Heart left ventricle (tissue), 16 donors: Measurements from ENCODE around the gene MMP17. TPM values are rescaled to one million over a fixed set of nuclear protein-coding genes. Genes with fewer than 3 reads are reported as not detected.

Experiments
- ATAC-seq, 4 donors: fragments of 200-7000 bp; cut with Tn5 transposase; one replicate each; pipeline ENCODE4 v1.9.1; 2020 to 2022; ENCODE audit warnings: moderate library complexity in 4 of 4, mild to moderate bottlenecking in 3 of 4, moderate number of reproducible peaks in 1 of 4
- DNase-seq, 5 donors: peaks; one replicate each; pipeline ENCODE4 v3.0.0-alpha.2; 2020
- H3K27ac ChIP-seq, 12 donors: fragments of 200-600 bp; sonication (generic) in 4 of 12; one replicate each; pipeline versions ENCODE4 v1.5.0 to v1.8.0; 2016 to 2022; ENCODE audit warnings: mild to moderate bottlenecking in 2 of 12
- H3K27me3 ChIP-seq, 9 donors: fragments of 200-600 bp; sonication (generic) in 2 of 9; one replicate each; pipeline versions ENCODE4 v1.5.1 to v1.8.0; 2016 to 2022; ENCODE audit warnings: mild to moderate bottlenecking in 3 of 9
- H3K36me3 ChIP-seq, 9 donors: fragments of 200-600 bp; sonication (generic) in 2 of 9; one replicate each; pipeline versions ENCODE4 v1.5.0 to v1.8.0; 2018 to 2022; ENCODE audit warnings: mild to moderate bottlenecking in 2 of 9
- H3K4me1 ChIP-seq, 12 donors: fragments of 200-600 bp; sonication (generic) in 4 of 12; one replicate each; pipeline versions ENCODE4 v1.5.0 to v1.8.0; 2016 to 2022; ENCODE audit warnings: mild to moderate bottlenecking in 3 of 12
- H3K4me3 ChIP-seq, 12 donors: fragments of 200-600 bp; sonication (generic) in 4 of 12; one replicate each; pipeline versions ENCODE4 v1.5.0 to v1.8.0; 2017 to 2022; ENCODE audit warnings: mild to moderate bottlenecking in 9 of 12, moderate library complexity in 4 of 12
- H3K9me3 ChIP-seq, 12 donors: fragments of 200-600 bp; sonication (generic) in 4 of 12; one replicate each; pipeline versions ENCODE4 v1.5.0 to v1.8.0; 2016 to 2022; ENCODE audit warnings: mild to moderate bottlenecking in 1 of 12
- POLR2A ChIP-seq, 2 donors: fragments of 450-650 bp; IDR thresholded peaks; one replicate each; pipeline ENCODE4 v1.6.1; 2017; ENCODE audit warnings: antibody characterized with exemption in 2 of 2, mild to moderate bottlenecking in 2 of 2, moderate library complexity in 2 of 2
- WGBS, 4 donors: extraction: QIAGEN DNeasy Blood & Tissue Kit in 2 of 4; methylation state at CpG; one replicate each; pipeline versions ENCODE4 v1.1.5 to v1.1.7; 2013 to 2018; 5-methylcytosine and 5-hydroxymethylcytosine counted together
- intact Hi-C, 10 donors: fragments of 100-400 bp; cut with DNase I; formaldehyde crosslinking; loops; one replicate each; pipeline versions ENCODE4 v1.11.1 to v1.14.2; 2022
- polyA plus RNA-seq, 2 donors: library from polyadenylated mRNA; stranded (reverse); fragments of 200-250 nt; gene quantifications; one replicate each; pipeline ENCODE4 v1.2.3, GENCODE V29; 2013
- total RNA-seq, 9 donors: library from RNA; depleted of rRNA in 2 of 9; stranded (reverse); fragments of >200 nt in 2 of 9; fragmentation: NEBNext Ultra II Directional in 3 of 9; extraction: Animal tissue kit (Norgen Biotek cat#: 25700) in 3 of 9; gene quantifications; one replicate each; pipeline versions ENCODE4 v1.1.0 to v1.2.4, GENCODE V29; 2016 to 2023
- TF ChIP-seq, protein P1 (sequence below), 12 donors: fragments of 200-600 bp; sonication (generic) in 4 of 12; IDR thresholded peaks; one replicate each; pipeline versions ENCODE4 v1.5.0 to v1.8.0; 2018 to 2022; ENCODE audit warnings: antibody characterized with exemption in 12 of 12, mild to moderate bottlenecking in 5 of 12
- donor health status: ischemic (EF 13 %, LVEDD 7.1; RV severe dilation, severe dysfunction).
- donor health status: healthy with polysubstance abuse.
- donor health status: DM: no; HTN: yes; CAD: no.
- donor health status: DM: no; HTN: no; CAD: no.
- donor health status: ischemic (EF 25% LVEDD 6.9; RV normal size, moderate dysfunction).
- donor health status: ischemic (EF 25% LVEDD 5.7; RV mildly dilated, moderate dysfunction).
- donor health status: healthy.
- donor health status: DM: yes; HTN: yes; CAD: no.
- donor health status: ischemic (EF 35%, LVEDD 5.7; RV mildly dilated, moderate dysfunction).
- donor health status: nonischemic (EF 11% LVEDD 7.7; RV severe dilation, severe dysfunction).
- donor health status: DM: yes; HTN: yes; CAD: no.
- donor health status: PGD.
- donor health status: ischemic (EF 29% LVEDD 5.4; RV normal size, mild dysfunction).
- donor health status: nonischemic (EF 23%, LVEDD 6.1; RV moderate dilation, normal function).

MMP17 gene
- total and polyA plus RNA-seq, 11 donors: 0.28 to 2.1 (median 1.2) TPM

GRCh38 chr12:131788070-131788469, 40.1 kb upstream of the MMP17 start:
- Histone ChIP-seq H3K4me3 (no peak overlapping the region), H3K4me1 (peaks cover 0 to 5% (median 0%) of the 10 kb centered on the region in 12 donors), H3K27ac (no peak overlapping the region), H3K36me3 (peaks cover 0 to 89% (median 83%) of the 10 kb centered on the region in 9 donors), H3K27me3 (no peaks in the 10 kb centered on the region), H3K9me3 (peaks cover 0 to 5% (median 0%) of the 10 kb centered on the region in 12 donors)
- ATAC-seq (no peak), DNase-seq (no peak)
- intact Hi-C loops: no loop called here
- 87 to 90% (median 88%) methylated on average over 11 of the region's 11 CpGs for WGBS, 4 donors
- TF ChIP-seq, protein P1, sequence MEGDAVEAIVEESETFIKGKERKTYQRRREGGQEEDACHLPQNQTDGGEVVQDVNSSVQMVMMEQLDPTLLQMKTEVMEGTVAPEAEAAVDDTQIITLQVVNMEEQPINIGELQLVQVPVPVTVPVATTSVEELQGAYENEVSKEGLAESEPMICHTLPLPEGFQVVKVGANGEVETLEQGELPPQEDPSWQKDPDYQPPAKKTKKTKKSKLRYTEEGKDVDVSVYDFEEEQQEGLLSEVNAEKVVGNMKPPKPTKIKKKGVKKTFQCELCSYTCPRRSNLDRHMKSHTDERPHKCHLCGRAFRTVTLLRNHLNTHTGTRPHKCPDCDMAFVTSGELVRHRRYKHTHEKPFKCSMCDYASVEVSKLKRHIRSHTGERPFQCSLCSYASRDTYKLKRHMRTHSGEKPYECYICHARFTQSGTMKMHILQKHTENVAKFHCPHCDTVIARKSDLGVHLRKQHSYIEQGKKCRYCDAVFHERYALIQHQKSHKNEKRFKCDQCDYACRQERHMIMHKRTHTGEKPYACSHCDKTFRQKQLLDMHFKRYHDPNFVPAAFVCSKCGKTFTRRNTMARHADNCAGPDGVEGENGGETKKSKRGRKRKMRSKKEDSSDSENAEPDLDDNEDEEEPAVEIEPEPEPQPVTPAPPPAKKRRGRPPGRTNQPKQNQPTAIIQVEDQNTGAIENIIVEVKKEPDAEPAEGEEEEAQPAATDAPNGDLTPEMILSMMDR (IDR thresholded peaks at IDR 0.05): no peak
- TF ChIP-seq POLR2A (IDR thresholded peaks at IDR 0.05): no peak

GRCh38 chr12:131789638-131790037, 38.6 kb upstream of the MMP17 start:
- ATAC-seq (no peak), DNase-seq (no peak)
- Histone ChIP-seq H3K4me1 (no peaks in the 10 kb centered on the region), H3K27me3 (no peaks in the 10 kb centered on the region), H3K9me3 (peaks cover 0 to 5% (median 0%) of the 10 kb centered on the region in 12 donors), H3K36me3 (peaks cover 0 to 96% (median 93%) of the 10 kb centered on the region in 9 donors), H3K4me3 (no peak overlapping the region), H3K27ac (no peak overlapping the region)
- TF ChIP-seq, protein P1 (IDR thresholded peaks at IDR 0.05): no peak
- no peak for TF ChIP-seq POLR2A (IDR thresholded peaks at IDR 0.05)
- WGBS, 4 donors: 78 to 89% (median 87%) methylated on average over 12 of the region's 12 CpGs
- intact Hi-C loops: no loop called here

DNA sequence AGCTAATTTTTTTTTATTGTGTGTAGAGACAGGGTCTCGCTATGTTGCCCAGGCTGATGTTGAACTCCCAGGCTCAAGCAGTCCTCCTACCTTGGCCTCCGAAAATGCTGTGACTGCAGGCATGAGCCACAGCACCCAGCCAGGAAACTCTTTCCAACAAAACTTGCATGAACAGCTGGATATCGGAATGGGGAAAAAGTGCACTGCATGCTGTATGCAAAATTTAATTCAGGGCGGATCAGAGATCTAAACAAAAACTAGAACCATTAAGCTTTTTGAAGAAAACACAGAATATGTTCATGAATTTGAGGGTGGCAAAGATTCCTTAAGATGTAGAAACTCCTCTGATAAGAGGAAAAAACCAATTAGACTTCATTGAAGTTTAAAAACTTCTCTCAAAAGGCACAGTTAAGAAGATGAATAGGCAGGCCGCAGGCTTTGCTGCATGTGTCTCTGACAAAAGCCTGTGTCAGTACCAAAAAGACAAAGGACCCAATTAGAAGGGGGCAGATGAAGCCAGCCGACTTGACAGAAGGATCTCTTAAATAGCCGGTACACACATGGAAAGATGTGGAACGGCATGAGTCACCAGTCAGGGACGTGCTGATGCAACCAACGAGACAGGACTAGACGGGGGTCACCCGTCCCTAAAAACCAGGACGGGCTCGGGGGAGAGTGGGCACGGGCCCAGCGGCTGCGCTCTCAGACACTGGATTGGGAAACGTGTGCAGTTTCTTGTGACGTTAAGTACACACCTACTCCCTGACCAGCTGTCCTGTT, 34.8 kb upstream of the MMP17 start:
- Histone ChIP-seq H3K27ac (no peak overlapping the region), H3K4me1 (no peaks in the 10 kb centered on the region), H3K4me3 (no peak overlapping the region), H3K27me3 (no peaks in the 10 kb centered on the region), H3K36me3 (peaks cover 0 to 92% (median 87%) of the 10 kb centered on the region in 9 donors), H3K9me3 (peaks cover 0 to 5% (median 0%) of the 10 kb centered on the region in 12 donors)
- WGBS, 4 donors: 82 to 90% (median 86%) methylated on average over 19 of the region's 19 CpGs
- ATAC-seq: no peak
- intact Hi-C loops: no loop called here
- DNase-seq: no peak
- TF ChIP-seq, protein P1 (IDR thresholded peaks at IDR 0.05): no peak
- TF ChIP-seq POLR2A (IDR thresholded peaks at IDR 0.05): no peak

DNA sequence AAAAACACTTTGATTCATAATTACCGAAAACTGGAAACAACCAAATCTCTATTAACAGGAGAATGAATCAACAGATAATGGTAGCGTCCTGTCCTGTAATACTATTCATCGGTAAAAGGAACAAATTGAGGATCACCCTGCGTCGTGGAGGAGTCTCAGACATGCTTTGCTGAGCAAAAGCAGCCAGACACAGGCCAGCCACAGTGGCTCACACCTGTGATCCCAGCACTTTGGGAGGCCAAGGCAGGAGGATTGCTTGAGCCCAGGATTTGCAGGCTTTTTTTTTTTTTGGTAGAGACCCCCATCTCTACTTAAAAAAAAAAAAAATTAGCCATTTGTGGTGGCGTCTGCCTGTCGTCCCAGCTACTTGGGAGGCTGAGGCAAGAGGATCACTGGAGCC, 34.1 kb upstream of the MMP17 start:
- DNase-seq: no peak
- 93 to 97% (median 96%) methylated on average over 7 of the region's 7 CpGs for WGBS, 4 donors

More for the DNA sequence above, 34.1 kb upstream of the MMP17 start:
- ATAC-seq: no peak
- H3K27ac ChIP-seq: no peak overlapping the region
- intact Hi-C loops: no loop called here
- no peaks in the 10 kb centered on the region for H3K4me1 ChIP-seq
- H3K27me3 ChIP-seq: no peaks in the 10 kb centered on the region
- peaks cover 0 to 5% (median 0%) of the 10 kb centered on the region in 12 donors for H3K9me3 ChIP-seq
- H3K36me3 ChIP-seq: peaks cover 0 to 92% (median 87%) of the 10 kb centered on the region in 9 donors
- TF ChIP-seq POLR2A (IDR thresholded peaks at IDR 0.05): no peak
- TF ChIP-seq, protein P1 (IDR thresholded peaks at IDR 0.05): no peak
- H3K4me3 ChIP-seq: no peak overlapping the region
